ENCODE data around the gene GOLGA2.

DNA sequence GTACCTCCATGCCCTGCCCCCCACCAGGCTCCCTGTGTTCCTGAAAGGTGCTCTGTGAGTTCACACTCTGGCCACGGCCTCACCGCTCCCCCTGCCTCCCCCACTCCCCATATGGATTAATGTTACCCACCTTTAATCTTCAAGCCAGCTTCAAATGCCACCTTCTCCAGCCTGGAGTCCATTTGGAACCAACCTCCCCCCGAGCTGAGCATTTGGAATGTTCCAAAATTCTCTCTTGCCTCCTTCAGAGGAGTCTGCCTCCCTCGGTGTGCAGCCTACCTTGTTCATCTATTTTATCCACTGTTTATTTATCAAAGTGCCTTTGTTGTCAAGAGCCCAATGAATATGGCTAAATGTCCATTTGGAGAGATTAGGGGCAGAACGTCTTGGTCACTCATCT is 4.3 kb downstream of the GOLGA2 start:
- TF ChIP-seq, protein P1, sequence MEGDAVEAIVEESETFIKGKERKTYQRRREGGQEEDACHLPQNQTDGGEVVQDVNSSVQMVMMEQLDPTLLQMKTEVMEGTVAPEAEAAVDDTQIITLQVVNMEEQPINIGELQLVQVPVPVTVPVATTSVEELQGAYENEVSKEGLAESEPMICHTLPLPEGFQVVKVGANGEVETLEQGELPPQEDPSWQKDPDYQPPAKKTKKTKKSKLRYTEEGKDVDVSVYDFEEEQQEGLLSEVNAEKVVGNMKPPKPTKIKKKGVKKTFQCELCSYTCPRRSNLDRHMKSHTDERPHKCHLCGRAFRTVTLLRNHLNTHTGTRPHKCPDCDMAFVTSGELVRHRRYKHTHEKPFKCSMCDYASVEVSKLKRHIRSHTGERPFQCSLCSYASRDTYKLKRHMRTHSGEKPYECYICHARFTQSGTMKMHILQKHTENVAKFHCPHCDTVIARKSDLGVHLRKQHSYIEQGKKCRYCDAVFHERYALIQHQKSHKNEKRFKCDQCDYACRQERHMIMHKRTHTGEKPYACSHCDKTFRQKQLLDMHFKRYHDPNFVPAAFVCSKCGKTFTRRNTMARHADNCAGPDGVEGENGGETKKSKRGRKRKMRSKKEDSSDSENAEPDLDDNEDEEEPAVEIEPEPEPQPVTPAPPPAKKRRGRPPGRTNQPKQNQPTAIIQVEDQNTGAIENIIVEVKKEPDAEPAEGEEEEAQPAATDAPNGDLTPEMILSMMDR (conservative IDR thresholded peaks at IDR 0.05) = no peak
- no peak for TF ChIP-seq EZH2 (IDR thresholded peaks at IDR 0.05; ENCODE audit: low read depth)

Data from PC-9 (cell line).